Ishikawa (cell line): ENCODE measurements around the gene CCDC192.

Experiments used
- EP300 ChIP-seq: IDR thresholded peaks from 2 replicates; pipeline ENCODE4 v1.6.1; 2012; ENCODE audit warnings: borderline replicate concordance
- NFIC ChIP-seq: IDR thresholded peaks from 2 replicates; pipeline ENCODE4 v1.6.1; 2012

- TF ChIP-seq EP300 (no peak), NFIC (no peak)
These were observed 233.3 kb downstream of the CCDC192 start for GRCh38 chr5:127936439-127936972.
